DND-41 (cell line): ENCODE results near the gene CTTNBP2.

Experiments used
- CTCF ChIP-seq: IDR thresholded peaks from 2 replicates; pipeline ENCODE4 v1.5.1; 2012; ENCODE audit warnings: borderline replicate concordance, low read length, moderate library complexity, mild to moderate bottlenecking; ENCODE audit not compliant: poor library complexity, severe bottlenecking; ENCODE audit errors: extremely low read depth
- EZH2 ChIP-seq: IDR thresholded peaks from 3 replicates; pipeline ENCODE4 v1.6.1; 2012; ENCODE audit warnings: borderline replicate concordance, low read depth, mild to moderate bottlenecking, moderate library complexity, low read length, inconsistent platforms; ENCODE audit not compliant: severe bottlenecking

GRCh38 chr7:117793521-117793920 is 79.7 kb downstream of the CTTNBP2 start:
- TF ChIP-seq CTCF: no peak
- TF ChIP-seq EZH2: no peak
